Activated CD8-positive, alpha-beta memory T cell treated with anti-CD3 and anti-CD28 coated beads, Interleukin-2, amount 50 U/mL, for 4 hours (primary cell): ENCODE data around the gene ZDHHC11.
A peak's percentile ranks its signal among the peaks of the same experiment; 100 is the strongest.
"Not testable (repeated sequence)": the region's sequence is repeated elsewhere in the genome, so short reads cannot be mapped to it uniquely, and the experiment has no call there.

ENCODE experiments used
- DNase-seq: peaks from one replicate; pipeline ENCODE4 v3.0.0-alpha.2; 2020

The ZDHHC11 gene

GRCh38 chr5:850511-851006, at the start of gene ZDHHC11:
Gene ZDHHC11 (minus strand): TSS chr5:850986. CDS start chr5:850602, 384 bp downstream.
- DNase-seq = no peak

- no peak for DNase-seq
Observed at GRCh38 chr5:893711-894110, 42.9 kb upstream of the ZDHHC11 start.

GRCh38 chr5:893137-893506, 42.3 kb upstream of the ZDHHC11 start:
- no peak for DNase-seq

- peak; percentile 81 for DNase-seq
Observed at GRCh38 chr5:892394-893136, 41.8 kb upstream of the ZDHHC11 start, which contains the start of the genes BRD9 and TRIP13. Gene BRD9 (minus strand): TSS chr5:892801. CDS start chr5:892657, 144 bp downstream. Gene TRIP13 (plus strand): TSS chr5:892884. CDS start chr5:892999, 115 bp downstream.

- DNase-seq = no peak
Observed at GRCh38 chr5:891837-892393, 41.1 kb upstream of the ZDHHC11 start.

- DNase-seq = no peak
Observed at GRCh38 chr5:891117-891836, 40.5 kb upstream of the ZDHHC11 start.

GRCh38 chr5:889075-889710, 38.4 kb upstream of the ZDHHC11 start:
- no peak for DNase-seq

- no peak for DNase-seq
Observed at GRCh38 chr5:888638-889035, 37.9 kb upstream of the ZDHHC11 start.

- DNase-seq = no peak
Observed at GRCh38 chr5:887947-888637, 37.3 kb upstream of the ZDHHC11 start.

- DNase-seq = no peak
Observed at GRCh38 chr5:886716-887325, 36.0 kb upstream of the ZDHHC11 start.

GRCh38 chr5:886036-886435, 35.2 kb upstream of the ZDHHC11 start:
- no peak for DNase-seq

- DNase-seq = no peak
Observed at GRCh38 chr5:885529-885928, 34.7 kb upstream of the ZDHHC11 start.

- no peak for DNase-seq
Observed at GRCh38 chr5:885127-885442, 34.3 kb upstream of the ZDHHC11 start.

- DNase-seq = no peak
Observed at GRCh38 chr5:884345-885126, 33.8 kb upstream of the ZDHHC11 start.

- no peak for DNase-seq
Observed at GRCh38 chr5:883475-884181, 32.8 kb upstream of the ZDHHC11 start.

GRCh38 chr5:882253-883183, 31.7 kb upstream of the ZDHHC11 start:
- no peak for DNase-seq

- no peak for DNase-seq
Observed at GRCh38 chr5:881551-881935, 30.8 kb upstream of the ZDHHC11 start.

- no peak for DNase-seq
Observed at GRCh38 chr5:880816-881550, 30.2 kb upstream of the ZDHHC11 start.

GRCh38 chr5:878677-879076, 27.9 kb upstream of the ZDHHC11 start:
- not testable (repeated sequence) for DNase-seq
